PFSK-1 (cell line): ENCODE data around the gene KCNQ1OT1.

Source experiments
- POLR2AphosphoS5 ChIP-seq: IDR thresholded peaks from 2 replicates; pipeline ENCODE4 v1.6.1; 2012; ENCODE audit warnings: low read depth, mild to moderate bottlenecking, control low read depth, low read length, moderate library complexity
- TF ChIP-seq, protein P1 (sequence below), 2 experiments: IDR thresholded peaks; 2 replicates each; pipeline versions ENCODE4 v1.6.1 to v1.8.0; 2011 to 2012; ENCODE audit warnings: low read depth in 2 of 2, low read length in 2 of 2, control low read depth in 1 of 2, inconsistent platforms in 1 of 2, mild to moderate bottlenecking in 1 of 2, moderate library complexity in 1 of 2; ENCODE audit not compliant: insufficient read depth in 1 of 2

GRCh38 chr11:2580061-2580421 lies 119.8 kb downstream of the KCNQ1OT1 start:
- no peak for TF ChIP-seq POLR2AphosphoS5
- TF ChIP-seq, protein P1, sequence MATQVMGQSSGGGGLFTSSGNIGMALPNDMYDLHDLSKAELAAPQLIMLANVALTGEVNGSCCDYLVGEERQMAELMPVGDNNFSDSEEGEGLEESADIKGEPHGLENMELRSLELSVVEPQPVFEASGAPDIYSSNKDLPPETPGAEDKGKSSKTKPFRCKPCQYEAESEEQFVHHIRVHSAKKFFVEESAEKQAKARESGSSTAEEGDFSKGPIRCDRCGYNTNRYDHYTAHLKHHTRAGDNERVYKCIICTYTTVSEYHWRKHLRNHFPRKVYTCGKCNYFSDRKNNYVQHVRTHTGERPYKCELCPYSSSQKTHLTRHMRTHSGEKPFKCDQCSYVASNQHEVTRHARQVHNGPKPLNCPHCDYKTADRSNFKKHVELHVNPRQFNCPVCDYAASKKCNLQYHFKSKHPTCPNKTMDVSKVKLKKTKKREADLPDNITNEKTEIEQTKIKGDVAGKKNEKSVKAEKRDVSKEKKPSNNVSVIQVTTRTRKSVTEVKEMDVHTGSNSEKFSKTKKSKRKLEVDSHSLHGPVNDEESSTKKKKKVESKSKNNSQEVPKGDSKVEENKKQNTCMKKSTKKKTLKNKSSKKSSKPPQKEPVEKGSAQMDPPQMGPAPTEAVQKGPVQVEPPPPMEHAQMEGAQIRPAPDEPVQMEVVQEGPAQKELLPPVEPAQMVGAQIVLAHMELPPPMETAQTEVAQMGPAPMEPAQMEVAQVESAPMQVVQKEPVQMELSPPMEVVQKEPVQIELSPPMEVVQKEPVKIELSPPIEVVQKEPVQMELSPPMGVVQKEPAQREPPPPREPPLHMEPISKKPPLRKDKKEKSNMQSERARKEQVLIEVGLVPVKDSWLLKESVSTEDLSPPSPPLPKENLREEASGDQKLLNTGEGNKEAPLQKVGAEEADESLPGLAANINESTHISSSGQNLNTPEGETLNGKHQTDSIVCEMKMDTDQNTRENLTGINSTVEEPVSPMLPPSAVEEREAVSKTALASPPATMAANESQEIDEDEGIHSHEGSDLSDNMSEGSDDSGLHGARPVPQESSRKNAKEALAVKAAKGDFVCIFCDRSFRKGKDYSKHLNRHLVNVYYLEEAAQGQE (IDR thresholded peaks at IDR 0.05; ENCODE audit: insufficient read depth in 1 of 2, low read depth in 2 of 2, low read length in 2 of 2), result no peak
